NCI-H82 (cell line): ENCODE measurements around the gene SLC11A1.
A peak's percentile ranks its signal among the peaks of the same experiment; 100 is the strongest.

Experiments used
- DNase-seq: peaks from one replicate; lab custom pipeline; 2025; lab: John Stamatoyannopoulos, UW

SLC11A1 gene, protein sequence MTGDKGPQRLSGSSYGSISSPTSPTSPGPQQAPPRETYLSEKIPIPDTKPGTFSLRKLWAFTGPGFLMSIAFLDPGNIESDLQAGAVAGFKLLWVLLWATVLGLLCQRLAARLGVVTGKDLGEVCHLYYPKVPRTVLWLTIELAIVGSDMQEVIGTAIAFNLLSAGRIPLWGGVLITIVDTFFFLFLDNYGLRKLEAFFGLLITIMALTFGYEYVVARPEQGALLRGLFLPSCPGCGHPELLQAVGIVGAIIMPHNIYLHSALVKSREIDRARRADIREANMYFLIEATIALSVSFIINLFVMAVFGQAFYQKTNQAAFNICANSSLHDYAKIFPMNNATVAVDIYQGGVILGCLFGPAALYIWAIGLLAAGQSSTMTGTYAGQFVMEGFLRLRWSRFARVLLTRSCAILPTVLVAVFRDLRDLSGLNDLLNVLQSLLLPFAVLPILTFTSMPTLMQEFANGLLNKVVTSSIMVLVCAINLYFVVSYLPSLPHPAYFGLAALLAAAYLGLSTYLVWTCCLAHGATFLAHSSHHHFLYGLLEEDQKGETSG

DNA sequence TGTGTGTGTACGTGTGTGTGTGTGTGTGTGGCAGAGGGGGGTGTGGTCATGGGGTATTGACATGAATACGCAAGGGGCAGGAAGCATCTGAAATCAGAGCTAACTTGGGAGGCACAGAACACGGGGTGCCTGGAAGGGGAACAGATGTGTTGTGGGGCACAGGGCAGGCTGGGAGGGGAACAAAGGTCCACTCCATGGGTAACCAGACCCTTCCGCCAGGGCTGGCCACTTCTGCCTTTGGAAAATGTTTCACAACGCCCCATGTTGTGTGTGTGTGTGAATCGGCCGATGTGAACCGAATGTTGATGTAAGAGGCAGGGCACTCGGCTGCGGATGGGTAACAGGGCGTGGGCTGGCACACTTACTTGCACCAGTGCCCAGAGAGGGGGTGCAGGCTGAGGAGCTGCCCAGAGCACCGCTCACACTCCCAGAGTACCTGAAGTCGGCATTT is at the start of gene SLC11A1:
Gene SLC11A1 (plus strand): TSS at position 358 of the 451 bp plus-strand sequence. CDS start 96 bp downstream, outside the sequence.
- no peak for DNase-seq

DNA sequence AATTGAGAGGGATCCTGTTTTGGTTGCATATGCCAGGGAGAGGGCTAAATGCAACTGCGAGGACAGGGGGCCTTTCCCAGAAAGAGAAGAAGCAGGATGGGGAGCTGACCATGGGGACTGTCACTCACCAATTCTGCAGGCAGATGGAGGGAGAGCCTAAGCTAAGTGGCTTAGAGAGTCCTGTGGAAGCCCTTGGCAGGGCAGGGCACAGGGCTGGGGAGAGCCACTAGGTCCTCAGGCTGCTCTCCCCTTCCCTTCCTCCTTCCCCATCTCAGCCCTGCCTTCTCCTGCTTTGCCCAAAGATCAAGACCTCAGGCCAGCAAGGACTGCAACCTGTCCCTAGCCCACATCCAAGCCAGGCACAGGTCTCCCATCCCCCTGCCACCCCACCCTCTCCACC is 49.8 kb upstream of the SLC11A1 start:
- peak; percentile 77 for DNase-seq

DNA sequence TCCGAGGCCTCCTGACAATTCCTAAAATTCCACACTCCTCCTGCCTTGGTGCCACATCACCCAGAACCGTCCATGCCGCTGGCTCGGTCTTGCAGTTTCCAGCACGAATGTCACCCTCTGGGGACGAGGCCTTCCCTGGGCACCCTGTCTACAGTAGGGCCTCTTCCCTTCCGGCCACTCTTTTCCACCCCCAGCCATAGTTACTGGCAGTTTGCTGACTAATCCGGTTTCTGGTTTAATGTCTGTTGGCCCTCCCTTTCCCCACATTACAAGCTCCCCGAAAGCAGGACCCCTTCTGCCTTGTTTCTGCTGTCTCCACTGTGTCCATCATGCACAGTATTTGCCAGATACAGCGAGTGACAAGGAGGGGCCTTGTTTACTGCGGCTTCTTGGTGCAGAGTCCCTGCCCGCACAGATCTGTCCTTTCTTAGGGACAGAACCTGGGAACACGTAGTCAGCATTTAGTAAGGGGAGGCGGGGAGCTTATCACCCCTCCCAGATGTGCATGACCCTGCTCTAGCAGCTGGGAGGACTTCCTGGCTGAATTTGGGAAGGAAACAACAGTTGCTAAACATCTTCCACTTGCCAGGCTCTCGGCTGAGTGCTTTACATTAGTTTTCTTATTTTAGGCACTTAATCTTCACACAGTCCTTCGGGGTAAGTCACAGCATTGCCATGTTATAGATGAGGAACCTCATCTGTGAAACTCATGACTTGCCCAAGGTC is 49.0 kb upstream of the SLC11A1 start:
- no peak for DNase-seq

DNA sequence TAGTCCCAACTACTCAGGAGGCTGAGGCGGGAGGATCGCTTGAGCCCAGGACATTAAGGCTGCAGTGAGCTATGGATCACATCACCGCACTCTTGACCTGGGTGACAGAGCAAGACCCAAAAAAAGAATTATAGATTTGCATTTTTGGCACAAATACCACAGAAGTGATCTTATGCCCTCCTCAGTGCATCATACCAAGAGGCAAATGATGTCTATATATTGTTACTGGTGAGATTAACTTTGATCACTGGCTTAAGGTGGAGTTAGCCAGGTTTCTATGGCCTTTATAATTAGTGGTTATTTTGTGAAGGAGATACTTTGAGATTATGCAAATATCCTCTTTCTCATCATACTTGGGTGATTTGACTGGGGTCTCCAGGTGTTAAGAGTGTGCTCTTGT is 47.5 kb upstream of the SLC11A1 start:
- no peak for DNase-seq

DNA sequence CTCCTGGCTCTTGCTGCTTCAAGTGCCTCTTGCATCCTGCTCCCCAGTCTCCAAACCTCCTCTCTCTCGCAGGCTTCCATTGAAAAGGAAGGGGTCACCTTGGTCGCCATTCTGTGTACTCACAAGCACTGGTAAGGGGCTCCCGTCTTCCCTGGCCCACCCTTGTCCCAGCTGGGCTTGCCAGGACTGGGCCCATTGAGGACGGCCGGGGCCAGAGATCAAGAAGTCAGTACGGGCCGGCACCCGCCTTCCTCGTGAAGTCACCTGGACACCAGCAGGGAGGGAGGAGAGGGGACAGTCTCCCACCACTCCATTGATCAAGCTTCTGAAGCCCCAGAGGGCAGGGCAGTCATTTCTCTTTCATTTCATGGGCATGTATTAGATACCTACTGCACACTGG is 41.4 kb upstream of the SLC11A1 start:
- DNase-seq: no peak

DNA sequence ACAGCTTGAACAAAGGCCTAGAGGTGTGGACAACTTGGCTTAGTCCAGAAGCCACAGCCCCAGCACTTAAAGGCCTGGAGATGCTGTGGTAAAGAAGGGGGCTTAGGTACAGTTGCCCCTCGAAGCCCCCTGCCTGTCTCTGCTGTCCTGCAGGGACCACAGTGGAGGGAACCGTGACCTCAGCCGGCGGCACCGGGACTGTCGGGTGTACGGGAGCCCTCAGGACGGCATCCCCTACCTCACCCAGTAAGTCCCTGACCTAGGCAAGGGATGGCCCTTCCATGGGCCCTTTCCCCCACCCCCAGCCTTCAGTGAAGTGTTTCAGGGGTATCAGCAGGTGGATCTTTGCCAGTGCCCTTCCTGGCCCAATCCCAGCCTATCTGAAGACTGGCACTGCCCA is 40.7 kb upstream of the SLC11A1 start:
- no peak for DNase-seq

DNA sequence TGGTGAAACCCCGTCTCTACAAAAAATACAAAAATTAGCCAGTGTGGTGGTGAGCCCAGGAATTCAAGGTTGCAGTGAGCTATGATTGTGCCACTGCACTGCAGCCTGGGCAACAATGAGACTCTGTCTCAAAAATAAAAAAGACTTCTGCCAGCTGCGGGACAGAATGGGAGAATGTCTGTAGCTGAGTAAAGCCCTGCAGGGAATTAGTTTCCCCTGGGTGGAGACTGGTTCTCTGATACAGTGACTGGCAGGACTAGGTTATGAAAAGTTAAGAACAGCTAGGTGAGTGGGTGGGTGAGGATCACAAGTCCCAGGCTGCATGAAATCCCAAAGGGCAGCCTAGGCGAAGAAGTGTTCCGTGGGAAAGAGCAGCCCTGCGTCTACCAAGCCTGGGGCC is 39.2 kb upstream of the SLC11A1 start:
- no peak for DNase-seq

DNA sequence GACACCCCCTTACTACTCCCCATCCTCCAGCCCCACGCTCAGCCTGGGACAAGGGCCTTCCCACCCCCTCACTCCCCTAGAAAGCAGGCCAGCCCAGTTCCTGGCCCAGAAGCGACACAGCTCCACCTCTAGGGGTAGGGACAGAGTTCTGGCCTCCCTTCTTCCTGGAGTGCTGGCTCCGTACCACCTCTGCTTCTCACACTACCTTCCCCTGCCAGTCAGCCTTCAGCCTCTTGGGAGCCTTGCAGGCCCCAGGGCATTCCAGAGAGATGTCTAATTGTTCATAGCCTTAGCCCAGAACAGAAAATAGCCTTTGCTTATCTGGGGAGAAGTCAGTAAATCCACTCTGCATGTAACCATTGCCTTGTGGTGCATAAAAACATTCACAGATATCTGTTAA is 38.5 kb upstream of the SLC11A1 start:
- DNase-seq: no peak

DNA sequence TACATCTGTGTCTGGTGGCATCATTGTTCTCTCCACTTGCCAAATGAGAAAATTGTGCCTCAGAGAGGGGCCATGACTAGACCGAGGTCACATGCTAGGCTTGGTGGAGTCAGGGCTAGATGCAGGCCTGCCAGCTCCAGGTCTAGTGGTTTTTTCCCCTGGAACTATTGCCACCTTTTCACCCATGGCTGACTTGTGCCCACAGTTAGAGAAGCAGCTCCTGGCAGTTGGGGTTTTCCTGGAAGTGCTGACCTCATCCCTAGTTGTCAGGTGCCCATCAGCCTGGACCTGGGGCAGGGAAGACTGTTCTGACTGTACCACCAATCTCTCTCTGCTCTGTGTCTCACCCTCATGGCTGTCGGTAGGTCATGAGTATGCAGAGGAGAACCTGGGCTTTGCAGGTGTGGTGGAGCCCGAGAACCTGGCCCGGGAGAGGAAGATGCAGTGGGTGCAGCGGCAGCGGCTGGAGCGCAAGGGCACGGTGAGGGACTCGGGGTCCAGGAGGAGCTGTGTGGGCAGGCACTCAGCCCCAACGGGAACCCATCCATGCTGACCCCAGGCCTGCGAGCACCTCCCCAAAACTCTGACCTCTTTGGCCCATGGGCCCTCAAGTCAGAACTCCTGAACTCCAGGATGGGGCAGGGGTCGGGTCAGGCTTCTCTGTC is 37.9 kb upstream of the SLC11A1 start:
- DNase-seq: no peak

DNA sequence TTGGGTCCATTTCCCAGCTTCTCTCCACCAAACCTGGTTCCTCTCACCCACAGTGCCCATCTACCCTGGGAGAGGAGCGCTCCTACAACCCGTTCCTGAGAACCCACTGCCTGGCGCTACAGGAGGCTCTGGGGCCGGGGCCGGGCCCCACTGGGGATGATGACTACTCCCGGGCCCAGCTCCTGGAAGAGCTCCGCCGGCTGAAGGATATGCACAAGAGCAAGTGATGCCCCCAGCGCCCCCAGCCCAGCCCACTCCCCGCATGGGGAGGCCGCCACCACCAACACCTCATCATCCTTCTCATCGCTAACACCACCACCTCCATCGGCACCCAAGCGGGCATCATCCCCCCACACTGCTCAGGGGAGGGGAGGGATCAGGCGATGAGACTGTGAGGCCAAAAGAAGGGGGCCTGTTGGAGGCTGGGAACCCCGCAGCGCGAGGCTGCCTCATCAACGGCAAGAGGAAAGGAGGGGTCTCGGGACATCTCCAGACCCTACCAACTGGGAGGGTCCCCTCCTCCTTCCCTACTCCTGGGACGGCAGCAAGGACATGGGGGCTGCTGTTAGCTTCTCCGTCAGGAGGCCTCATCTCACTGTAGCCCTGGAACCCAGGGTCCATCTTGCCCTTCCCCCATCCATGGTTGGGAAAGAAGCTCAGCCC is 37.2 kb upstream of the SLC11A1 start:
- DNase-seq: no peak

DNA sequence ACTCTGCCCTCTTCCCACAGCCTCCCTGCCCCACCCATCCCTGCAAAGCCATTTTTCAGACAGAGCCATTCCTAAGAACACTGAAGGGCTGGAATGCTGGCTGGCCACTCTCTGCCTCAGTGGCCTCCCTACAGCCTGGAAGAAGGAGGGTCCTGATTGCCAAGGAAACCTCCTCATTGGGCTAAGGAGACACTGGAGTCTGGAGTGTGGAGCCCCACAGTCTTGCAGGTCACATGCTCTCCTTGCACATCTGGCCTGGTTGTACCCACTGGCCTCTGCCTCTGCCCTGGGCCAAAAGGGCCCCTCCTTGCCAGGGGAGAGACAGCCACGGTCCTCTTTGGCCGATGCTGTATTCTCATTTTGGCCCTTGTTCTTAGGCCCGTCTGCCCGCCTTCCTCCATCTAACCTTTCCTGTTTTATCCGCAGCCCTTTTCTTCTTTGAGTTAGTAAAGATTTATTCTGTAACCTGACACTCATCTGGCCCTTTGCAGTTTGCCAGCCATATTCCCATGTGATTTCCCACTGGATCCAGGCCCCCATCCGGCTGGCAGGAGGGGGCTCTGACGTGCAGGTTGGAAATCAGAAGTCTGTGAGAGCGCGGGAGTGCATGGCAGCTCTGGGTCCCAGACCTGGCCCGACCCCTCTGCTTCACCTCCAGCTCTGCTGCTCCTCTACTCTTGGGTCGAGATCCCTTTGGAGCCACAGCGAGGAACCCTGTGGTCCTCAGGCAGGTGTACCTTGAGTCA is 36.4 kb upstream of the SLC11A1 start:
- DNase-seq: peak; percentile 23

DNA sequence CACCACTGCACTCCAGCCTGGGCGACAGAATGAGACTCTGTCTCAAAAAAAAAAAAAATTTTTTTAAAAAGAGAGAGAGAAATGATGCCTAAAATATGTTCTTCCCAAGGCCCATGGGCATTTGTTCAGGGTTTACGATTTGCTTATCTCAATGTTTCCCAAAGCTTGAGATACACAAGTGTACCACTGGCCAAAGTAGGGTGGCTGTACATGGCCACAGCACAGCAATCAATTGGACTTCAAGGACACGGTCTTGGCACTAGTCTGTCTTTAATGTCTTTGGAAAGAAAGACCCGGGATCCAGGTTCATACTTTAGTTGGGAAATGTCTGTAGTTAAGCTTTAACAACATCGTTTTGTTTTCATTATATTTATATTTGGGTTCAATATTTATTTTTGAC is 34.9 kb upstream of the SLC11A1 start:
- DNase-seq: no peak

DNA sequence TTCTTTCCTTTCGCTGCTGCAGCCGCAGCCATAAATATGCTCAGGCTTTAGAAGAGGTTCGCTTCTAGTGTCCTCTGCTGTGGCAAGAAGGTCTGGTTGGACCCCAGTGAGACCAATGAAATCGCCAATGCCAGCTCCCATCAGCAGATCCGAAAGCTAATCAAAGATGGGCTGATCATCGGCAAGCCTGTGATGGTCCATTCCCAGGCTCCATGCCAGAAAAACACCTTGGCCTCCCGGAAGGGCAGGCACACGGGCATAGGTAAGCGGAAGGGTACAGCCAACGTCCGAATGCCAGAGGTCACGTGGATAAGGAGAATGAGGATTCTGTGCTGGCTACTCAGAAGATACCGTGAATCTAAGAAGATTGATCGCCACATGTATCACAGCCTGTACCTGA is 28.0 kb upstream of the SLC11A1 start:
- DNase-seq: no peak

DNA sequence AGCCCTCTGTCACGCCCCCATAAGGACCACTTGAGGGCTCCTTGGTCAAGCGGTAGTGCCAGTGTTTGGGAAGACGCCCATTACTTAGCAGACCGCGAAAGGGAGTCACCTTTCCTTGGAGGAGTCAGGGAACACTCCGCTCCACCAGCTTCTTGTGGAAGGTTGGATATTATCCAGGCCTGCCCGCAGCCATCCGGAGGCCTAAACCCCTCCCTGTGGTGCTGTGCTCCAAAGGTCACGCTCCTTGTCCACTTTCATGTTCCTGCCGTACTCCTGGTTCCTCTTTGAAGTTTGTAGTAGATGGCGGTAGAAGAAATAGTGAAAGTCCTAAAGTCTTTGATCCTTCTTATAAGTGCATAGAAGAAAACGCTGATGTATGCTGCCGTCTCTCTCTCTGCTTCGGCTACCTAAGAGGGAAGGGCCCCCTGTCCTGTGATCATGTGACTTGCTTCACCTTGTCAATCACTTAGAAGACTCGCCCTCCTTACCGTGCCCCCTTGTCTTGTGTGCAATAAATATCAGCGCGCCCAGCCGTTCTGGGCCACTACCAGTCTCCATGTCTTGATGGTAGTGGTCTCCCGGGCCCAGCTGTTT is 27.1 kb upstream of the SLC11A1 start:
- DNase-seq: no peak

DNA sequence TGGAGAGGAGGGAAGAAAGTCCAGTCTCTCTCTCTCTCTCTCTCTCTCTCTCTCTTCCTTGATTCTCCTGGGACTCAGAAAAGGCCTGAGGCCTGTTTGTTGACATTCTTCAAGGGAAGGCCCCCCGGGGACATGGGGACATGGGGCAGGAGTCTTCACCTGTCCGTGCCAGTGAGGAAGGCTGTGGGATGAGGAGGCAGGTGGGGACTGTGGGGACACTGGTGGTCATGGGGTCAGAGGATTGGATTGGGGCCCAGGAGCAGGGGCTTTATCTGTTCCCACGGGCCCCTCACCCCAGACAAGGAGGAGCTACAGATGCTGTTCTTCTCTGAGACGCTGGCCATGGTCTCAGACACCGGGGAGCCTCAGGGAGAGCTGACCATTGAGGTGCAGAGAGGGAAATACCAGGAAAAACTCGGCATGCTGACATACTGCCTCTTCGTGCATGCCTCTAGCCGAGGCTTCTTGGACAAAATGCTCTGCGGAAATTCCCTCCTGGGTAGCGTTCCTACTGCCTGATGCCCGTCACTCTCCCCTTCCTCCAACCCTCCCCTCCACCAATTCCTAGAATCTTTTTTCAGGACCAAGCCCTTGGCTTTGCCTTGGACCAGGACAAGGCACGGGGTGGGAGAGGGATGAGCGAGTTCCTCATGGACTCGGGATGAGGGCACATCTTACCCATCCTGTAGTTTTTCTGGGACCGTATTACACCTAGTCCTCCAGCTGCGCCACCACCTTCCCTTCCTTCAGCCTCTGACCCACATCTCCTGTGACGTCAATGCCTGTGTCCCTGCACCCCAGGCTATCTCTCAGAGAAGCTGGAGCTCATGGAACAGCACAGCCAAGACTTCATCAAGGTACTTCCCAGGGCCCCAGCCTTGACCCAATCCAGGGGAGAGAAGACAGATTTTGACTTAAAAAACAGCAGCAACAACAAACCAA is 24.6 kb upstream of the SLC11A1 start:
- no peak for DNase-seq

DNA sequence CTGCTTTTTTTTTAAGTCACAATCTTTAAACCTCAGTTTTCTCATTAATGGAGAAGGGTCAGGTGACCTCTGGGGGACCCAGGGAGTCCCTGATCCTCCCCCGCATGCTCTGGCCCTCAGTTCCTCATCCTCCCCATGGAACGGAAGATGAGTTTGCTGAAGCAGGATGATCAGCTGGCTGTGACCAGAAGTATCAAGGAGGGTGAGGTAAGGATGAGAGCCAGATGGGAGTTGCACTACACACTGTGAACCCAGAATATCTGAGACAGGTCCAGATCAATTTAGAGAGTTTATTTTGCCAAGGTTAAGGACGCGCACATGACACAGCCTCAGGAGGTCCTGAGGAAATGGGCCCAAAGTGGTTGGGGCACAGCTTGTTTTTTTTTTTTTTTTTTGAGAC is 21.6 kb upstream of the SLC11A1 start:
- no peak for DNase-seq

DNA sequence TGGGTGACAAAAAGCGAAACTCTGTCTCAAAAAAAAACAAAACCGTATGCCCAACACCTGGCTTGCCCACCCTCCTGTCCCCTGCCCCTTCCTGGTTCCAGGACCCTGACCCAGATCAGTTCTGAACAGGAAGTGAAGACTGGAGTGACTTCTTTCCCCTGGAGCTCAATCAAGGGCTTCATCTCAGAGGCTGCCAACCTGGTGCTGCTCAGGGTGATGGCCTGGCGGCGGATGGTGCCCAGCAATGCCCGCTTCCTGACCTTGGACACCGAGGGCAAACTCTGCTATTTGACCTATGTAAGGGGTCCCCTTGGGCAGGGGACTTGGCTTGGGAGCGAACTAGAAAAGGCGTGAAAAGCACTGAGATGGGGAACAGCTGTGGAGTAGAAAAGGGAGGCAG is 19.5 kb upstream of the SLC11A1 start:
- DNase-seq: no peak

DNA sequence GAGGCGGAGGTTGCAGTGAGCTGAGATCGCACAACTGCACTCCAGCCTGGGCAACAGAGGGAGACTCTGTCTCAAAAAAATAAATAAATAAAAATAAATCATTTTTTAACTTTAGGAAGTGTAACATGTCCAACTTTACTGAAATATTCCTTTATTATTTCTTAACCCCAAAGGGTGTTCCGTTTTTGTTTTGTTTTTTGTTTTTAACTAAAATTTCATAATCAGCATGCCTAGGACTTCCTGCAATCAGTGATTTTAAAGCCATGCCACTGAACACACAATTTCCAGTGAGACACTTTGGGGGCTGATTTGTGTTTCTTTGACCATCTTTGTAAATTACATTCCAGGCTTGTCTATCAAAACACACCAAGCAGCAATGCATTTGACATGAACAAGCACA is 18.3 kb upstream of the SLC11A1 start:
- no peak for DNase-seq

DNA sequence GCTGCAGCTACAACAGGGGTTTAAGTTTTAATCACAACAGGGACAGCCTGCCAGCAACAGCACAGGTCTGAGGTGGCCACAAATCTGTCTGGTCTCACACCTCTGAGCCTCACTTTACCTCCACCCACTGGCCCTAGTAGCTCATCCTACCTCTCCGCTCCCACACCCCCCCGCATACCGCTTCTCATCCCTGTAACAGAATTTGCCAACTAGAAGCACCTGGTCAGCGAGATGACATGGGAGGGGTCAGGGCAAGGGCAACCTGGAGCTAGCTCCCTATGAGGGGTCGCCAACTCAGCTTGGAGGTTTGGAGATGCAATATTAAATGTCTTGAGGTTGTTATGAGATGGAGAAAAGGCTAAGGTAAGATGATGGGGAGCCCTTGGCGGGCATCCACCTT is 17.9 kb upstream of the SLC11A1 start:
- DNase-seq: no peak
